HEK293T (cell line): Measurements from ENCODE around the gene NREP.

Experiments
- ARNT ChIP-seq: fragments of 450-650 bp; IDR thresholded peaks from 2 replicates; pipeline ENCODE4 v1.6.1; 2017; ENCODE audit warnings: mild to moderate bottlenecking
- BHLHE40 ChIP-seq: fragments of 450-650 bp; IDR thresholded peaks from 2 replicates; pipeline ENCODE4 v1.6.1; 2016; ENCODE audit warnings: mild to moderate bottlenecking, moderate library complexity, borderline replicate concordance
- CTBP1 ChIP-seq: fragments of 450-650 bp; IDR thresholded peaks from 2 replicates; pipeline ENCODE4 v1.6.1; 2016; ENCODE audit warnings: borderline replicate concordance
- ELF4 ChIP-seq: fragments of 450-650 bp; IDR thresholded peaks from 2 replicates; pipeline ENCODE4 v1.6.1; 2017; ENCODE audit warnings: antibody characterized with exemption
- FOXA1 ChIP-seq: fragments of 450-650 bp; IDR thresholded peaks from 2 replicates; pipeline ENCODE4 v1.6.1; 2016; ENCODE audit warnings: mild to moderate bottlenecking
- FOXK2 ChIP-seq: fragments of 450-650 bp; IDR thresholded peaks from 2 replicates; pipeline ENCODE4 v1.6.1; 2016; ENCODE audit warnings: mild to moderate bottlenecking
- FOXM1 ChIP-seq: fragments of 450-650 bp; IDR thresholded peaks from 2 replicates; pipeline ENCODE4 v1.6.1; 2017; ENCODE audit warnings: mild to moderate bottlenecking, borderline replicate concordance
- HDGF ChIP-seq: fragments of 450-650 bp; IDR thresholded peaks from 2 replicates; pipeline ENCODE4 v1.6.1; 2017; ENCODE audit warnings: antibody characterized with exemption, borderline replicate concordance
- L3MBTL2 ChIP-seq: fragments of 450-650 bp; conservative IDR thresholded peaks from 2 replicates; pipeline ENCODE4 v1.6.1; 2016; ENCODE audit warnings: mild to moderate bottlenecking
- LEF1 ChIP-seq: fragments of 450-650 bp; IDR thresholded peaks from 2 replicates; pipeline ENCODE4 v1.6.1; 2017; ENCODE audit warnings: mild to moderate bottlenecking, borderline replicate concordance
- NFRKB ChIP-seq: fragments of 450-650 bp; IDR thresholded peaks from 2 replicates; pipeline ENCODE4 v1.6.1; 2016; ENCODE audit warnings: mild to moderate bottlenecking, moderate library complexity
- SP1 ChIP-seq: fragments of 450-650 bp; IDR thresholded peaks from 2 replicates; pipeline ENCODE4 v1.6.1; 2017
- TF ChIP-seq, protein P1 (sequence below): fragments of 450-650 bp; IDR thresholded peaks from 2 replicates; pipeline ENCODE4 v1.6.1; 2016

DNA sequence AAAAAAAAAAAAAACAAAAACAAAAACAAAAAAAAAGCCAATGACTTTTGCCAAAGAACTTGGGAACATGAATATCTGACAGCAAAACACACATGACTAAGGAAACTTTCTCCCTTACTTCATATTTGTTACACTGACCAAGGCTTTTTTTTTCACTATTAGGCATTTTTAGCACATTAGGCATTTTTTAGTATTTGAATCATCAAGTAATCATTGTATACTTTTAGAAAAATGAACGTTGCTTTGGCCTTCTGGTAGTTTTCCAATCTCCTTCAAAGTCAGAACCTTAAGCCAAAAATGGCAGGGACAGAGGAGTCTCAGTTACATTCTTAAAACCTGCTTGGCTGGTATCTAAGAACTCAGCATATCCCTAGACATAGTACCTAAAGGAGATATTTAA lies 19.3 kb downstream of the NREP start:
- no peak for TF ChIP-seq FOXM1
- TF ChIP-seq BHLHE40: no peak
- no peak for TF ChIP-seq SP1
- no peak for TF ChIP-seq ARNT
- no peak for TF ChIP-seq ELF4
- no peak for TF ChIP-seq FOXA1
- no peak for TF ChIP-seq NFRKB
- no peak for TF ChIP-seq CTBP1
- no peak for TF ChIP-seq LEF1
- no peak for TF ChIP-seq FOXK2
- TF ChIP-seq L3MBTL2: no peak
- TF ChIP-seq, protein P1, sequence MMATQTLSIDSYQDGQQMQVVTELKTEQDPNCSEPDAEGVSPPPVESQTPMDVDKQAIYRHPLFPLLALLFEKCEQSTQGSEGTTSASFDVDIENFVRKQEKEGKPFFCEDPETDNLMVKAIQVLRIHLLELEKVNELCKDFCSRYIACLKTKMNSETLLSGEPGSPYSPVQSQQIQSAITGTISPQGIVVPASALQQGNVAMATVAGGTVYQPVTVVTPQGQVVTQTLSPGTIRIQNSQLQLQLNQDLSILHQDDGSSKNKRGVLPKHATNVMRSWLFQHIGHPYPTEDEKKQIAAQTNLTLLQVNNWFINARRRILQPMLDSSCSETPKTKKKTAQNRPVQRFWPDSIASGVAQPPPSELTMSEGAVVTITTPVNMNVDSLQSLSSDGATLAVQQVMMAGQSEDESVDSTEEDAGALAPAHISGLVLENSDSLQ: no peak
- no peak for TF ChIP-seq HDGF
